ENCODE results near the gene SLC2A4RG. TPM values are rescaled to one million over a fixed set of nuclear protein-coding genes. Genes with fewer than 3 reads are reported as not detected.

SLC2A4RG gene
- total RNA-seq, 2 donors from 2014 or later, result 69.3 to 108 TPM

- Histone ChIP-seq H3K9me3 (ENCODE audit: control insufficient read depth, low read length) (no peaks in the 10 kb centered on the region), H3K27ac (ENCODE audit: low read depth, low read length) (no peak overlapping the region), H3K4me1 (ENCODE audit: control insufficient read depth, insufficient read depth, low read length) (peaks cover 8% of the 10 kb centered on the region), H3K27me3 (ENCODE audit: control insufficient read depth, insufficient read depth, low read length, poor library complexity, severe bottlenecking) (no peaks in the 10 kb centered on the region), H3K9ac (ENCODE audit: extremely low read depth, low read length, poor library complexity, severe bottlenecking) (no peak overlapping the region), H3K4me3 (ENCODE audit: low read length) (no peak overlapping the region), H3K36me3 (ENCODE audit: control insufficient read depth, insufficient read depth, low read length) (peaks cover 27% of the 10 kb centered on the region)
- TF ChIP-seq CTCF (conservative IDR thresholded peaks at IDR 0.05), result no peak
- Mint-ChIP-seq H3K4me3 (peak overlapping the region; percentile 11), H3K9me3 (no peaks in the 10 kb centered on the region), H3K4me1 (no peaks in the 10 kb centered on the region), H3K27ac (no peak overlapping the region), H3K27me3 (ENCODE audit: insufficient read depth) (peaks cover 1% of the 10 kb centered on the region), H3K36me3 (ENCODE audit: low read depth) (peaks cover 18% of the 10 kb centered on the region)
- DNase-seq, result peak; percentile 90
- 30 to 41% methylated on average over 26 of the region's 26 CpGs for WGBS, 2 experiments (ENCODE audit: insufficient coverage in 1 of 2, insufficient read length in 1 of 2)
These were observed 868 bp upstream of the SLC2A4RG start for GRCh38 chr20:63738687-63739129.

DNA sequence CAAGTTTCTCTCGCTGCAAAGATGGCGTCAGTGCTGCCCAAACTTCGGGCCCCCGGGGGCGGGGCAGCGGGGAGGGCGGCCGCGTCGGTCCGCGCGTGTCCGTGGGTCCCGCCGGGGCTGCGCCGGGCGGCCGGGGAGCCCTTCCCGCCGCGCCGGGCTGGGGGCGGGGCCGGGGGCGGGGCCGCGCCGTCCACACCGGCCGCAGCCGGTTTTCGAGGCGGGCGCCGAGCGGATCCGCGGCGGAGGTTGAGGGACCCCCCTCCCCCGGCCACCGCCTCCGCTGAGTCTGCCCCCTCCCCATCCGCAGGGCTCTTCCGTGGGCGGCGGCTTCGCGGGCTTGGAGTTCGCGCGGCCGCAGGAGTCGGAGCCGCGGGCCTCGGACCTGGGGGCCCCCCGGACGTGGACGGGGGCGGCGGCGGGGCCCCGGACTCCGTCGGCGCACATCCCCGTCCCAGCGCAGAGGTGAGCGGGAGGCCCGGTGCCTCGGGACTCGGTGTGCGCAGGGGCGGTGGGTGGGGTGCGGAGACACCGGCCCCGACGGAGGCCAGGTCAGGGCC, 572 bp downstream of the SLC2A4RG start:
- Mint-ChIP-seq H3K27me3 (ENCODE audit: insufficient read depth) (peaks cover 1% of the 10 kb centered on the region), H3K36me3 (ENCODE audit: low read depth) (peaks cover 13% of the 10 kb centered on the region), H3K27ac (no peak overlapping the region), H3K4me3 (peak overlapping the region; percentile 60), H3K9me3 (no peaks in the 10 kb centered on the region), H3K4me1 (no peaks in the 10 kb centered on the region)
- Histone ChIP-seq H3K4me1 (ENCODE audit: control insufficient read depth, insufficient read depth, low read length) (peaks cover 8% of the 10 kb centered on the region), H3K36me3 (ENCODE audit: control insufficient read depth, insufficient read depth, low read length) (peaks cover 29% of the 10 kb centered on the region), H3K9ac (ENCODE audit: extremely low read depth, low read length, poor library complexity, severe bottlenecking) (peak overlapping the region; percentile 78), H3K4me3 (ENCODE audit: low read length) (peak overlapping the region; percentile 86), H3K9me3 (ENCODE audit: control insufficient read depth, low read length) (no peaks in the 10 kb centered on the region), H3K27me3 (ENCODE audit: control insufficient read depth, insufficient read depth, low read length, poor library complexity, severe bottlenecking) (no peaks in the 10 kb centered on the region), H3K27ac (ENCODE audit: low read depth, low read length) (peak overlapping the region; percentile 79)
- no peak for TF ChIP-seq CTCF (conservative IDR thresholded peaks at IDR 0.05)
- WGBS, 2 experiments (ENCODE audit: insufficient coverage in 1 of 2, insufficient read length in 1 of 2), result 0% methylated on average over 5 to 80 of the region's 80 CpGs
- DNase-seq, result no peak

- H3K27ac Mint-ChIP-seq, result no peak overlapping the region
- Histone ChIP-seq H3K36me3 (ENCODE audit: control insufficient read depth, insufficient read depth, low read length) (peaks cover 29% of the 10 kb centered on the region), H3K27me3 (ENCODE audit: control insufficient read depth, insufficient read depth, low read length, poor library complexity, severe bottlenecking) (no peaks in the 10 kb centered on the region), H3K4me3 (ENCODE audit: low read length) (peak overlapping the region; percentile 86), H3K27ac (ENCODE audit: low read depth, low read length) (peak overlapping the region; percentile 79), H3K9me3 (ENCODE audit: control insufficient read depth, low read length) (no peaks in the 10 kb centered on the region), H3K9ac (ENCODE audit: extremely low read depth, low read length, poor library complexity, severe bottlenecking) (peak overlapping the region; percentile 78), H3K4me1 (ENCODE audit: control insufficient read depth, insufficient read depth, low read length) (peaks cover 8% of the 10 kb centered on the region)
- peak; percentile 42 for TF ChIP-seq CTCF (conservative IDR thresholded peaks at IDR 0.05)
- peaks cover 19% of the 10 kb centered on the region for H3K36me3 Mint-ChIP-seq (ENCODE audit: low read depth)
- H3K4me3 Mint-ChIP-seq, result peak overlapping the region; percentile 60
- WGBS, 2 experiments (ENCODE audit: insufficient coverage in 1 of 2, insufficient read length in 1 of 2), result 1 to 7% methylated on average over 18 to 28 of the region's 29 CpGs
- H3K4me1 Mint-ChIP-seq, result no peaks in the 10 kb centered on the region
- DNase-seq, result peak; percentile 90
- peaks cover 1% of the 10 kb centered on the region for H3K27me3 Mint-ChIP-seq (ENCODE audit: insufficient read depth)
- no peaks in the 10 kb centered on the region for H3K9me3 Mint-ChIP-seq
These were observed 1.2 kb downstream of the SLC2A4RG start for GRCh38 chr20:63740627-63741353.
